Measurements from ENCODE around the gene SPNS2.

- TF ChIP-seq YY1 (IDR thresholded peaks at IDR 0.05; ENCODE audit: insufficient read depth, insufficient read length) (no peak), ZNF274 (IDR thresholded peaks at IDR 0.05; ENCODE audit: low read depth, low read length) (no peak), SUZ12 (IDR thresholded peaks at IDR 0.05; ENCODE audit: extremely low read depth, insufficient read depth, insufficient read length) (no peak)
These were observed 6.5 kb downstream of the SPNS2 start for GRCh38 chr17:4505187-4505586.

All from NT2/D1 (cell line).